Caco-2 (cell line): ENCODE results near the gene DCHS1. TPM values are rescaled to one million over a fixed set of nuclear protein-coding genes. Genes with fewer than 3 reads are reported as not detected.

ENCODE experiments used
- BruUV-seq: library from RNA; stranded (reverse); fragments of 400-500 nt; replicated peaks from 2 replicates; lab custom pipeline; 2021; lab: Mats Ljungman, UMichigan
- CTCF ChIA-PET: fragments of 300-600 bp; sonication (Branson Sonifier 250); formaldehyde crosslinking; loops from one replicate; lab custom pipeline; 2022; ENCODE audit warnings: antibody characterized with exemption; lab: Charles Lee
- POLR2A ChIA-PET: fragments of 300-600 bp; sonication (Branson Sonifier 250); formaldehyde crosslinking; loops from one replicate; lab custom pipeline; 2022; ENCODE audit warnings: antibody characterized with exemption; lab: Charles Lee
- DNase-seq, 2 experiments: peaks; one replicate each; pipeline versions ENCODE4 v3.0.0 to v3.0.0-alpha.2; 2020 to 2022
- H3K27me3 ChIP-seq: replicated peaks from 2 replicates; pipeline ENCODE4 v1.6.0; 2011; ENCODE audit warnings: low read length; ENCODE audit not compliant: control insufficient read depth, insufficient read depth
- H3K36me3 ChIP-seq: 2 replicates; pipeline ENCODE4 v1.5.1; 2011; ENCODE audit warnings: low read length; ENCODE audit not compliant: control insufficient read depth, insufficient read depth
- H3K4me1 ChIP-seq: fragments of 250-450 bp; sonication (Bioruptor Pico); 2 replicates; pipeline ENCODE4 v1.5.1; 2020; ENCODE audit warnings: mild to moderate bottlenecking
- H3K4me3 ChIP-seq: 2 replicates; pipeline ENCODE4 v1.5.1; 2011; ENCODE audit warnings: low read depth, mild to moderate bottlenecking, control low read depth, low read length
- H3K9me3 ChIP-seq: fragments of 250-450 bp; sonication (Bioruptor Pico); 2 replicates; pipeline ENCODE4 v1.5.1; 2020; ENCODE audit warnings: mild to moderate bottlenecking, moderate library complexity
- H3K27ac Mint-ChIP-seq: one replicate; pipeline ENCODE4 v1.8.0; 2022; ENCODE audit warnings: mixed read lengths; ENCODE audit not compliant: unreplicated experiment
- H3K27me3 Mint-ChIP-seq: one replicate; pipeline ENCODE4 v1.8.0; 2022; ENCODE audit warnings: mixed read lengths; ENCODE audit not compliant: insufficient read depth, unreplicated experiment
- H3K36me3 Mint-ChIP-seq: one replicate; pipeline ENCODE4 v1.8.0; 2022; ENCODE audit warnings: mild to moderate bottlenecking, mixed read lengths; ENCODE audit not compliant: insufficient read depth, unreplicated experiment
- H3K4me1 Mint-ChIP-seq: one replicate; pipeline ENCODE4 v1.8.0; 2022; ENCODE audit warnings: low read depth, mixed read lengths; ENCODE audit not compliant: unreplicated experiment
- H3K4me3 Mint-ChIP-seq: one replicate; pipeline ENCODE4 v1.8.0; 2022; ENCODE audit warnings: mild to moderate bottlenecking, moderate library complexity, mixed read lengths; ENCODE audit not compliant: unreplicated experiment
- H3K9me3 Mint-ChIP-seq: one replicate; pipeline ENCODE4 v1.8.0; 2022; ENCODE audit warnings: mixed read lengths; ENCODE audit not compliant: unreplicated experiment
- CTCF ChIP-seq, 2 experiments: fragments of 200-600 bp in 1 of 2; IDR thresholded peaks; 1 replicate in 1 of 2; 2 replicates in 1 of 2; pipeline versions ENCODE4 v1.5.1 to v1.8.0; 2011 to 2022; ENCODE audit warnings: antibody characterized with exemption in 1 of 2, control low read depth in 1 of 2, inconsistent platforms in 1 of 2, low read depth in 1 of 2, low read length in 1 of 2, mild to moderate bottlenecking in 1 of 2, moderate library complexity in 1 of 2; ENCODE audit not compliant: insufficient read depth in 1 of 2, severe bottlenecking in 1 of 2, unreplicated experiment in 1 of 2
- intact Hi-C: fragments of 100-400 bp; cut with micrococcal nuclease; formaldehyde crosslinking; loops from one replicate; pipeline ENCODE4 v1.10.0; 2022; ENCODE audit not compliant: unreplicated experiment
- total RNA-seq: library from RNA; stranded (reverse); gene quantifications from 2 replicates; pipeline ENCODE4 v1.2.3, GENCODE V29; 2022

Gene DCHS1
- total RNA-seq, 1 experiment from 2014 or later, result 1.7 TPM

- Histone ChIP-seq H3K4me1 (peaks cover 43% of the 10 kb centered on the region), H3K27me3 (no peaks in the 10 kb centered on the region), H3K4me3 (no peak overlapping the region), H3K36me3 (peaks cover 5% of the 10 kb centered on the region; the same call in 1 of the 2 replicates), H3K9me3 (no peaks in the 10 kb centered on the region)
- no peak for TF ChIP-seq CTCF (IDR thresholded peaks at IDR 0.05; ENCODE audit: insufficient read depth in 1 of 2, low read depth in 1 of 2, low read length in 1 of 2, severe bottlenecking in 1 of 2, unreplicated experiment in 1 of 2)
- Mint-ChIP-seq H3K9me3 (no peaks in the 10 kb centered on the region), H3K4me1 (peaks cover 17% of the 10 kb centered on the region), H3K36me3 (no peaks in the 10 kb centered on the region), H3K27me3 (no peaks in the 10 kb centered on the region), H3K27ac (peak overlapping the region; percentile 93), H3K4me3 (peak overlapping the region; percentile 49)
- intact Hi-C loops, result no loop called here
- ChIA-PET POLR2A (interaction anchor here (0.6 to 1.4 kb wide), 4 partner anchors 12 to 125 kb away, joined by 4 to 11 read pairs (median 4); partner anchors contain the start of genes ARFIP2, MRPL17, TIMM10B and TPP1), CTCF (interaction anchor here (0.5 to 1.5 kb wide), 7 partner anchors 13 to 244 kb away, joined by 3 to 9 read pairs (median 5); partner anchors contain the start of genes MRPL17 and TPP1)
- no TSS peak for BruUV-seq
- DNase-seq, result peak; percentile 93 to 96
Observed at GRCh38 chr11:6606471-6607189, 49.0 kb downstream of the DCHS1 start.

GRCh38 chr11:6604790-6605189, 50.8 kb downstream of the DCHS1 start:
- H3K36me3 Mint-ChIP-seq, result no peaks in the 10 kb centered on the region
- no peaks in the 10 kb centered on the region for H3K9me3 Mint-ChIP-seq
- H3K4me1 ChIP-seq, result peaks cover 34% of the 10 kb centered on the region
- no peaks in the 10 kb centered on the region for H3K27me3 ChIP-seq
- peaks cover 5% of the 10 kb centered on the region for H3K36me3 ChIP-seq
- H3K4me3 Mint-ChIP-seq, result no peak overlapping the region
- H3K27ac Mint-ChIP-seq, result no peak overlapping the region
- no TSS peak for BruUV-seq
- peak overlapping the region; percentile 60 for H3K4me3 ChIP-seq
- no peak for TF ChIP-seq CTCF (IDR thresholded peaks at IDR 0.05; ENCODE audit: insufficient read depth in 1 of 2, low read depth in 1 of 2, low read length in 1 of 2, severe bottlenecking in 1 of 2, unreplicated experiment in 1 of 2)
- POLR2A ChIA-PET, result interaction anchor here (0.8 to 2.2 kb wide), 3 partner anchors 78 to 215 kb away, joined by 5 to 10 read pairs (median 8); partner anchors contain the start of genes ARFIP2, MRPL17, SMPD1 and TIMM10B
- intact Hi-C loops, result loop anchor here (1.0 to 2.0 kb wide), 4 partner anchors 64 to 130 kb away; partner anchors contain the start of gene MRPL17
- H3K9me3 ChIP-seq, result no peaks in the 10 kb centered on the region
- H3K27me3 Mint-ChIP-seq, result no peaks in the 10 kb centered on the region
- peaks cover 17% of the 10 kb centered on the region for H3K4me1 Mint-ChIP-seq
- DNase-seq, result no peak
- CTCF ChIA-PET, result interaction anchor here (0.9 to 1.3 kb wide), 5 partner anchors 14 to 226 kb away, joined by 3 to 7 read pairs (median 4); partner anchors contain the start of genes MRPL17 and TPP1

GRCh38 chr11:6604081-6604626, 51.5 kb downstream of the DCHS1 start:
- POLR2A ChIA-PET, result interaction anchor here (0.6 to 2.2 kb wide), 4 partner anchors 9 to 214 kb away, joined by 4 to 10 read pairs (median 6); partner anchors contain the start of genes ARFIP2, MRPL17, SMPD1 and TIMM10B

More at GRCh38 chr11:6604081-6604626, 51.5 kb downstream of the DCHS1 start:
- peaks cover 17% of the 10 kb centered on the region for H3K4me1 Mint-ChIP-seq
- H3K27me3 ChIP-seq, result no peaks in the 10 kb centered on the region
- H3K4me3 ChIP-seq, result peak overlapping the region; percentile 60
- H3K9me3 Mint-ChIP-seq, result no peaks in the 10 kb centered on the region
- peak; percentile 60 for DNase-seq
- no peaks in the 10 kb centered on the region for H3K9me3 ChIP-seq
- peaks cover 34% of the 10 kb centered on the region for H3K4me1 ChIP-seq
- H3K36me3 ChIP-seq, result peaks cover 8% of the 10 kb centered on the region
- intact Hi-C loops, result loop anchor here (1.0 to 2.0 kb wide), 4 partner anchors 64 to 129 kb away; partner anchors contain the start of gene MRPL17
- CTCF ChIA-PET, result interaction anchor here (0.5 to 1.3 kb wide), 6 partner anchors 15 to 225 kb away, joined by 3 to 7 read pairs (median 4); partner anchors contain the start of genes MRPL17 and TPP1
- H3K36me3 Mint-ChIP-seq, result peaks cover 5% of the 10 kb centered on the region
- no TSS peak for BruUV-seq
- H3K27me3 Mint-ChIP-seq, result no peaks in the 10 kb centered on the region
- peak in 1 of 2 experiments; percentile 5 for TF ChIP-seq CTCF (IDR thresholded peaks at IDR 0.05; ENCODE audit: insufficient read depth in 1 of 2, low read depth in 1 of 2, low read length in 1 of 2, severe bottlenecking in 1 of 2, unreplicated experiment in 1 of 2)
- no peak overlapping the region for H3K27ac Mint-ChIP-seq
- H3K4me3 Mint-ChIP-seq, result no peak overlapping the region
